GM23248 (cell line): ENCODE data around the gene PYGB. TPM values are rescaled to one million over a fixed set of nuclear protein-coding genes. Genes with fewer than 3 reads are reported as not detected.

Source experiments
- DNase-seq: peaks from one replicate; pipeline ENCODE4 v3.0.0-alpha.2; 2015
- H2AFZ ChIP-seq: fragments of 200-600 bp; sonication (generic); 2 replicates; pipeline ENCODE4 v1.6.1; 2016; ENCODE audit warnings: antibody characterized with exemption
- H3F3A ChIP-seq: fragments of 200-600 bp; sonication (generic); 2 replicates; pipeline ENCODE4 v1.6.1; 2016; ENCODE audit warnings: mild to moderate bottlenecking, antibody characterized with exemption, mixed run types; ENCODE audit not compliant: insufficient read depth
- H3K27ac ChIP-seq: fragments of 200-600 bp; sonication (generic); 2 replicates; pipeline ENCODE4 v1.5.1; 2016; ENCODE audit warnings: mild to moderate bottlenecking
- H3K27me3 ChIP-seq: fragments of 200-600 bp; sonication (generic); replicated peaks from 2 replicates; pipeline ENCODE4 v1.6.1; 2016; ENCODE audit warnings: mild to moderate bottlenecking; ENCODE audit not compliant: insufficient read depth
- H3K36me3 ChIP-seq: fragments of 200-600 bp; sonication (generic); 2 replicates; pipeline ENCODE4 v1.6.1; 2016; ENCODE audit warnings: low read depth, mild to moderate bottlenecking
- H3K4me1 ChIP-seq: fragments of 200-600 bp; sonication (generic); 2 replicates; pipeline ENCODE4 v1.6.1; 2016; ENCODE audit warnings: mild to moderate bottlenecking; ENCODE audit not compliant: insufficient read depth
- H3K4me2 ChIP-seq: fragments of 200-600 bp; sonication (generic); one replicate; pipeline ENCODE4 v1.6.1; 2016; ENCODE audit warnings: mild to moderate bottlenecking; ENCODE audit not compliant: unreplicated experiment
- H3K4me3 ChIP-seq: fragments of 200-600 bp; sonication (generic); 2 replicates; pipeline ENCODE4 v1.5.1; 2016; ENCODE audit warnings: mild to moderate bottlenecking
- H3K79me2 ChIP-seq: fragments of 200-600 bp; sonication (generic); 2 replicates; pipeline ENCODE4 v1.6.1; 2016; ENCODE audit warnings: mild to moderate bottlenecking; ENCODE audit not compliant: insufficient read depth
- H3K9ac ChIP-seq: fragments of 200-600 bp; sonication (generic); 2 replicates; pipeline ENCODE4 v1.6.1; 2016; ENCODE audit warnings: mild to moderate bottlenecking
- H3K9me2 ChIP-seq: fragments of 200-600 bp; sonication (generic); 2 replicates; pipeline ENCODE4 v1.6.1; 2016; ENCODE audit warnings: mixed run types, mild to moderate bottlenecking, moderate library complexity; ENCODE audit not compliant: insufficient read depth
- H3K9me3 ChIP-seq: fragments of 200-600 bp; sonication (generic); one replicate; pipeline ENCODE4 v1.6.1; 2017; ENCODE audit warnings: low read depth
- H4K20me1 ChIP-seq: fragments of 200-600 bp; sonication (generic); 2 replicates; pipeline ENCODE4 v1.6.0; 2016; ENCODE audit not compliant: insufficient read depth
- EZH2 ChIP-seq: fragments of 200-600 bp; sonication (generic); IDR thresholded peaks from 2 replicates; pipeline ENCODE4 v1.6.1; 2018; ENCODE audit warnings: antibody characterized with exemption, mild to moderate bottlenecking; ENCODE audit not compliant: insufficient read depth, poor library complexity, severe bottlenecking
- EZH2phosphoT487 ChIP-seq: fragments of 200-600 bp; sonication (generic); IDR thresholded peaks from 2 replicates; pipeline ENCODE4 v1.6.1; 2018; ENCODE audit warnings: antibody characterized with exemption, moderate library complexity, mild to moderate bottlenecking, low read depth; ENCODE audit not compliant: insufficient read depth
- WGBS, 2 experiments: methylation state at CpG; one replicate each; pipeline ENCODE4 v1.1.6; 2015 to 2017; ENCODE audit warnings: low lambda C conversion rate in 2 of 2, low coverage in 1 of 2; ENCODE audit errors: missing lambda C conversion rate in 2 of 2; 5-methylcytosine and 5-hydroxymethylcytosine counted together
- in situ Hi-C: fragments of 300-500 bp; cut with MboI; formaldehyde crosslinking; loops from 2 replicates; pipeline ENCODE4 v1.15.0; 2020
- polyA plus RNA-seq: library from polyadenylated mRNA; unstranded; fragments of >200 nt; fragmentation: Nextera tagmentation; extraction: Ambion mirVana; gene quantifications from 2 replicates; pipeline ENCODE4 v1.2.1, GENCODE V29; 2016
- total RNA-seq: library from RNA; depleted of rRNA; stranded (reverse); fragments of >200 nt; shearing (Covaris generic); gene quantifications from 2 replicates; pipeline ENCODE4 v1.2.3, GENCODE V29; 2014

Gene PYGB
- total and polyA plus RNA-seq, 2 experiments from 2014 or later = 74.1 to 116 TPM

DNA sequence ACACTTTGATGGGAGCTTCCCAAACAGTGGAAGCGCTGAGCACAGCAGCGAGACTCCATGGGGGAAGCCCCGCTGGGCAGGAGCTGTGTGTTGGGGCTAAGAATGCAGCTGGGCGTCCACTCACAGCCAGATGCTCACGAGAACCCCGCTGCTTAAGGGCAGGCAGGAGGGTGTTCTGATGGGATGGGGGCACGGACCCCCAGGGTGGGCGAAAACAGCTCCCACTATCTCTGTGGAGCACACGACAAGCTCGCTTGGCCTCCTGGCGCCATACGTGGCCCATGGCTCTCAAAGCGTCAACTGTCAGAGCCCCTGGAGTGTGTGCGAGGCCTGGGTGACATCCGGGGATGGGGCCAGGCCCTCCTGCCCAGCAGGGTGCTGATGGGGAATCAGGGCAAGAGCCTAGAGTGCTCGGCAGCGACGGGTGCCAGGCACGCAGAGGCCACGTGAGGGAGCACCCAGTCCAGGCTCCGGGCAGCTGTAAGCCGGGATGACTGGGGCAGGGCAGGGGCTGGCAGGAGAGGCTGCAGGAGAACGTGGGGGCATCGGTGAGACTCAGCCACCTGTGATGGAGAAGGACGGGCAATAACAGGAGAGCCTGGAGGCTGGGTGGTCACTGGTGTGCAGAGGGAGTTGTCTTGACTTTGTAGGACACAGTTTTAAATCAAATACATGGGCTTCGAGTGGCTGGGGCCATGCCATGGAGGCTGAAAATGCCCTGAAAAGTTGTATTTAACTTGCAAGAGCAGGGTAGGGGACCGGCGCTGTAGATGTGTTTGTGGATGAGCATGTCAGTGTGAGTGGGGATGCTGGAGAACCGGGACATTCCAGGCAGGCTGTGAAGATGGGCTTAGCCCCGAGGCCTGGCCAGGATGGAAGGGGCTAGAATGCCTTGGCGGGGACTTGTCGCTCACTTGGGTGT, 27.3 kb downstream of the PYGB start:
- peaks cover 21% of the 10 kb centered on the region for H3K36me3 ChIP-seq
- no peaks in the 10 kb centered on the region for H3K9me3 ChIP-seq
- in situ Hi-C loops = no loop called here
- no peaks in the 10 kb centered on the region for H3K4me1 ChIP-seq
- TF ChIP-seq EZH2phosphoT487 (no peak), EZH2 (no peak)
- H3K27ac ChIP-seq = no peak overlapping the region
- no peak overlapping the region for H2AFZ ChIP-seq
- H3F3A ChIP-seq = no peaks in the 10 kb centered on the region
- 90 to 91% methylated on average over 32 of the region's 32 CpGs for WGBS, 2 experiments
- no peak overlapping the region for H3K9ac ChIP-seq
- no peaks in the 10 kb centered on the region for H4K20me1 ChIP-seq
- no peaks in the 10 kb centered on the region for H3K9me2 ChIP-seq
- no peak for DNase-seq
- H3K79me2 ChIP-seq = peaks cover 10% of the 10 kb centered on the region; the same call in 1 of the 2 replicates
- no peaks in the 10 kb centered on the region for H3K27me3 ChIP-seq
- no peak overlapping the region for H3K4me2 ChIP-seq
- no peak overlapping the region for H3K4me3 ChIP-seq

- H3K9me3 ChIP-seq = no peaks in the 10 kb centered on the region
- peaks cover 15% of the 10 kb centered on the region for H3K36me3 ChIP-seq
- H3F3A ChIP-seq = no peaks in the 10 kb centered on the region
- H3K4me2 ChIP-seq = no peak overlapping the region
- no peak overlapping the region for H3K4me3 ChIP-seq
- no peaks in the 10 kb centered on the region for H3K27me3 ChIP-seq
- in situ Hi-C loops = no loop called here
- no peak overlapping the region for H3K9ac ChIP-seq
- DNase-seq = no peak
- TF ChIP-seq EZH2phosphoT487 = no peak
- no peak overlapping the region for H2AFZ ChIP-seq
- no peaks in the 10 kb centered on the region for H3K4me1 ChIP-seq
- H3K27ac ChIP-seq = no peak overlapping the region
- WGBS, 2 experiments = 95 to 98% methylated on average over 15 to 20 of the region's 20 CpGs
- H3K79me2 ChIP-seq = peaks cover 10% of the 10 kb centered on the region; the same call in 1 of the 2 replicates
- no peaks in the 10 kb centered on the region for H3K9me2 ChIP-seq
- no peaks in the 10 kb centered on the region for H4K20me1 ChIP-seq
Measured at GRCh38 chr20:25275813-25276532, 28.1 kb downstream of the PYGB start.

DNA sequence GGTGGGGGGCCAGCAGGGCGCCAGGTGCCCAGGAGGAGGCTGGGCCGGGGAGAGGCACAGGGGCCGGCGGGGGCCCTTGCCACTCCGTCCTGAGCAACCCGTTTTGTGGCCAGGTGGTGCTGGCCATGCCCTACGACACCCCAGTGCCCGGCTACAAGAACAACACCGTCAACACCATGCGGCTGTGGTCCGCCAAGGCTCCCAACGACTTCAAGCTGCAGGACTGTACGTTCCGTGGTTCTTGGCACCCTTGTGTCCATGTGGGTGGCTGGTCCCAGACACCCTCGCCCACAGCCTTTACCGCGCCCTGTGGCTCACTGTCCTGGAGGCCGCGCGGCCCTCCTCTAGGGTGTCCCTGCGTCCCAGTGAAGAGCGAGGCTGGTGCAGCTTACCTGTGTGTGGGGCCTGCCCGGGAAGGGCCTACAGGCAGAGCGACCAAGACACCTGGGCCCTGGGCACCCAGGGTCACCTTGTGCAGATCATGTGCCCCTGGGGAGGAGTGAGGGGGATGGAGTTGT, 28.7 kb downstream of the PYGB start:
- H3K79me2 ChIP-seq = peaks cover 10% of the 10 kb centered on the region; the same call in 1 of the 2 replicates
- TF ChIP-seq EZH2 (no peak), EZH2phosphoT487 (no peak)
- no peaks in the 10 kb centered on the region for H3K27me3 ChIP-seq
- H3K9ac ChIP-seq = no peak overlapping the region
- 90 to 91% methylated on average over 21 to 24 of the region's 24 CpGs for WGBS, 2 experiments
- DNase-seq = no peak
- no peak overlapping the region for H3K27ac ChIP-seq
- no peaks in the 10 kb centered on the region for H3F3A ChIP-seq
- H3K9me3 ChIP-seq = no peaks in the 10 kb centered on the region
- no peak overlapping the region for H3K4me3 ChIP-seq
- H4K20me1 ChIP-seq = no peaks in the 10 kb centered on the region
- no peaks in the 10 kb centered on the region for H3K9me2 ChIP-seq
- no peak overlapping the region for H3K4me2 ChIP-seq
- no peaks in the 10 kb centered on the region for H3K4me1 ChIP-seq
- in situ Hi-C loops = no loop called here
- peaks cover 9% of the 10 kb centered on the region; the same call in 1 of the 2 replicates for H3K36me3 ChIP-seq
- no peak overlapping the region for H2AFZ ChIP-seq

DNA sequence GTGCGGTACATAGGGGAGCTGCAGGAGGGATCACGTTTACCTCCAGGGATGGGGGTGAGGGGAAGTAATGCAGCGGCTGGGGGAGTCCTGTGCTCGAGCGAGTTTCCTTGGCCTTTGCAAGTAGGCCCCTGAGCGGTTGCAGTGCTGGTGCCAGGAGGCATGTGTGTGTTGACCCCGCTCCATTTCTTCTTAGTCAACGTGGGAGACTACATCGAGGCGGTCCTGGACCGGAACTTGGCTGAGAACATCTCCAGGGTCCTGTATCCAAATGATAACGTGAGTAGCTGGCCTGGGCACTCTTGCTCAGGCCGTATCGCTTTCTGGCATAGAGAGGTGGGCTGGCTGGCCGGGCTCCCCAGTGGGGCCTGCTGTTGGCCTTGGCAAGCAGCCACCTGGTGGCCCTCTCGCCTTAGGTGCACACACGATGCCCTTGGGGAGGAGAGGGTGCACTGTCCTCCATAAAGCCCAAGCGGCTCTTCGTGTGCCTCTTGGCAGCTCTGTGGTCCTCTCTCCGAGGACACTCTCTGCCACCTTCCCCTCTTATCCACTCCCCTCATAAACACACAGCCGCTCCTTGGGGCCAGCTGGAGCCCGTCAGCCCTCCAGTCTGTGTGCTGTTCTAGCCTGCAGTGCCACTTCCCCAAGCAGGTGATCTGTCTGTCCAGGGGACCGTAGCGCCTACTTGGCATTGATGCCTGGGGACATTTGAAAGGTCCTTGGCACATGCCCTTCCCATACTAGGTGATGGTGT, 29.3 kb downstream of the PYGB start:
- H3K27ac ChIP-seq = no peak overlapping the region
- no peak overlapping the region for H2AFZ ChIP-seq
- TF ChIP-seq EZH2 (no peak), EZH2phosphoT487 (no peak)
- no peaks in the 10 kb centered on the region for H3K27me3 ChIP-seq
- H4K20me1 ChIP-seq = no peaks in the 10 kb centered on the region
- 93 to 95% methylated on average over 23 to 24 of the region's 24 CpGs for WGBS, 2 experiments
- H3K4me2 ChIP-seq = no peak overlapping the region
- no peaks in the 10 kb centered on the region for H3K9me2 ChIP-seq
- H3F3A ChIP-seq = no peaks in the 10 kb centered on the region
- H3K79me2 ChIP-seq = peaks cover 10% of the 10 kb centered on the region; the same call in 1 of the 2 replicates
- H3K4me1 ChIP-seq = no peaks in the 10 kb centered on the region
- in situ Hi-C loops = no loop called here
- H3K9ac ChIP-seq = no peak overlapping the region
- H3K36me3 ChIP-seq = peaks cover 9% of the 10 kb centered on the region; the same call in 1 of the 2 replicates
- no peak for DNase-seq
- no peak overlapping the region for H3K4me3 ChIP-seq
- H3K9me3 ChIP-seq = no peaks in the 10 kb centered on the region
